ENCODE results near the gene CD48.
"Not testable (repeated sequence)": the region's sequence is repeated elsewhere in the genome, so short reads cannot be mapped to it uniquely, and the experiment has no call there.

Gene CD48

GRCh38 chr1:160658162-160658813 lies 53.3 kb downstream of the CD48 start:
- DNase-seq: no peak
- CTCF ChIA-PET: interaction anchor here (1.7 kb wide), 1 partner anchor 17 kb away, joined by 6 read pairs; no protein-coding TSS in a partner anchor
- peak overlapping the region; percentile 68 for H3K27ac Mint-ChIP-seq
- H3K4me1 Mint-ChIP-seq: peaks cover 64% of the 10 kb centered on the region
- peaks cover 14% of the 10 kb centered on the region for H3K9me3 Mint-ChIP-seq
- H3K4me3 Mint-ChIP-seq: no peak overlapping the region
- H3K36me3 Mint-ChIP-seq: peaks cover 22% of the 10 kb centered on the region
- no peaks in the 10 kb centered on the region for H3K27me3 Mint-ChIP-seq

GRCh38 chr1:160657250-160657781 lies 54.3 kb downstream of the CD48 start:
- Mint-ChIP-seq H3K27me3 (no peaks in the 10 kb centered on the region), H3K36me3 (peaks cover 22% of the 10 kb centered on the region), H3K4me3 (no peak overlapping the region), H3K4me1 (peaks cover 64% of the 10 kb centered on the region), H3K27ac (peak overlapping the region; percentile 68), H3K9me3 (peaks cover 14% of the 10 kb centered on the region)
- no peak for DNase-seq
- CTCF ChIA-PET: no interaction called here

GRCh38 chr1:160656737-160657136 lies 54.9 kb downstream of the CD48 start:
- CTCF ChIA-PET: interaction anchor here (1.2 to 1.9 kb wide), 3 partner anchors 10 to 19 kb away, joined by 4 to 8 read pairs (median 5); partner anchors contain the start of gene SLAMF1
- Mint-ChIP-seq H3K4me1 (peaks cover 64% of the 10 kb centered on the region), H3K9me3 (peaks cover 14% of the 10 kb centered on the region), H3K36me3 (peaks cover 21% of the 10 kb centered on the region), H3K4me3 (no peak overlapping the region), H3K27me3 (no peaks in the 10 kb centered on the region), H3K27ac (no peak overlapping the region)
- no peak for DNase-seq

GRCh38 chr1:160653620-160654016 lies 58.0 kb downstream of the CD48 start:
- Mint-ChIP-seq H3K27me3 (no peaks in the 10 kb centered on the region), H3K27ac (no peak overlapping the region), H3K4me3 (no peak overlapping the region), H3K36me3 (peaks cover 8% of the 10 kb centered on the region), H3K9me3 (peaks cover 4% of the 10 kb centered on the region), H3K4me1 (peaks cover 74% of the 10 kb centered on the region)
- CTCF ChIA-PET: no interaction called here
- no peak for DNase-seq

- Mint-ChIP-seq H3K4me3 (no peak overlapping the region), H3K36me3 (peaks cover 9% of the 10 kb centered on the region), H3K27me3 (no peaks in the 10 kb centered on the region), H3K27ac (peak overlapping the region; percentile 3), H3K4me1 (peaks cover 74% of the 10 kb centered on the region), H3K9me3 (peaks cover 4% of the 10 kb centered on the region)
- CTCF ChIA-PET: no interaction called here
- no peak for DNase-seq
Measured at GRCh38 chr1:160652924-160653619, 58.5 kb downstream of the CD48 start.

GRCh38 chr1:160652065-160652641 lies 59.5 kb downstream of the CD48 start:
- H3K27me3 Mint-ChIP-seq, DNase-seq, H3K9me3 Mint-ChIP-seq, H3K36me3 Mint-ChIP-seq, H3K4me3 Mint-ChIP-seq: not testable (repeated sequence)
- peak overlapping the region; percentile 50 for H3K27ac Mint-ChIP-seq
- peaks cover 72% of the 10 kb centered on the region for H3K4me1 Mint-ChIP-seq
- CTCF ChIA-PET: interaction anchor here (1.4 kb wide), 1 partner anchor 23 kb away, joined by 7 read pairs; no protein-coding TSS in a partner anchor

GRCh38 chr1:160651433-160652064 lies 60.1 kb downstream of the CD48 start:
- CTCF ChIA-PET: interaction anchor here (0.9 to 1.4 kb wide), 2 partner anchors 23 to 34 kb away, joined by 3 to 7 read pairs; no protein-coding TSS in a partner anchor
- Mint-ChIP-seq H3K27me3 (no peaks in the 10 kb centered on the region), H3K9me3 (peaks cover 4% of the 10 kb centered on the region), H3K4me1 (peaks cover 68% of the 10 kb centered on the region), H3K36me3 (peaks cover 9% of the 10 kb centered on the region), H3K27ac (peak overlapping the region; percentile 43), H3K4me3 (no peak overlapping the region)
- no peak for DNase-seq

- Mint-ChIP-seq H3K4me1 (peaks cover 68% of the 10 kb centered on the region), H3K9me3 (peaks cover 4% of the 10 kb centered on the region), H3K4me3 (peak overlapping the region; percentile 89), H3K27ac (peak overlapping the region; percentile 92), H3K27me3 (no peaks in the 10 kb centered on the region), H3K36me3 (peaks cover 44% of the 10 kb centered on the region)
- no peak for DNase-seq
- CTCF ChIA-PET: interaction anchor here (0.8 to 4.2 kb wide), 12 partner anchors 8 to 131 kb away, joined by 3 to 40 read pairs (median 6); no protein-coding TSS in a partner anchor
Measured at GRCh38 chr1:160647329-160647720, 64.3 kb downstream of the CD48 start.

GRCh38 chr1:160646711-160647328 lies 64.8 kb downstream of the CD48 start, which contains the start of gene SLAMF1:
TSS of gene SLAMF1 (minus strand) at chr1:160647044. CDS start at chr1:160646945, 99 bp downstream.
- peak; percentile 48 for DNase-seq
- peak within 1 kb of the TSS; percentile 89 for H3K4me3 Mint-ChIP-seq
- CTCF ChIA-PET: interaction anchor here (0.8 to 4.2 kb wide), 14 partner anchors 9 to 218 kb away, joined by 3 to 40 read pairs (median 5); no protein-coding TSS in a partner anchor
- peaks cover 68% of the 10 kb centered on the region for H3K4me1 Mint-ChIP-seq
- H3K36me3 Mint-ChIP-seq: peaks cover 45% of the 10 kb centered on the region
- H3K9me3 Mint-ChIP-seq: peaks cover 4% of the 10 kb centered on the region
- H3K27ac Mint-ChIP-seq: peak within 1 kb of the TSS; percentile 92
- no peaks in the 10 kb centered on the region for H3K27me3 Mint-ChIP-seq

- peak overlapping the region; percentile 89 for H3K4me3 Mint-ChIP-seq
- peaks cover 4% of the 10 kb centered on the region for H3K9me3 Mint-ChIP-seq
- DNase-seq: no peak
- H3K27me3 Mint-ChIP-seq: no peaks in the 10 kb centered on the region
- peaks cover 68% of the 10 kb centered on the region for H3K4me1 Mint-ChIP-seq
- peak overlapping the region; percentile 92 for H3K27ac Mint-ChIP-seq
- peaks cover 45% of the 10 kb centered on the region for H3K36me3 Mint-ChIP-seq
- CTCF ChIA-PET: interaction anchor here (0.9 to 4.2 kb wide), 14 partner anchors 10 to 217 kb away, joined by 3 to 40 read pairs (median 5); no protein-coding TSS in a partner anchor
Measured at GRCh38 chr1:160646180-160646579, 65.4 kb downstream of the CD48 start.

GRCh38 chr1:160645386-160646130 lies 66.1 kb downstream of the CD48 start:
- Mint-ChIP-seq H3K9me3 (peaks cover 4% of the 10 kb centered on the region), H3K4me3 (peak overlapping the region; percentile 89), H3K36me3 (peaks cover 50% of the 10 kb centered on the region), H3K27me3 (no peaks in the 10 kb centered on the region), H3K27ac (peak overlapping the region; percentile 92), H3K4me1 (peaks cover 68% of the 10 kb centered on the region)
- CTCF ChIA-PET: interaction anchor here (1.2 to 4.2 kb wide), 7 partner anchors 10 to 216 kb away, joined by 3 to 40 read pairs (median 8); no protein-coding TSS in a partner anchor
- no peak for DNase-seq

- peak overlapping the region; percentile 89 for H3K4me3 Mint-ChIP-seq
- no peak for DNase-seq
- H3K9me3 Mint-ChIP-seq: peaks cover 2% of the 10 kb centered on the region
- CTCF ChIA-PET: interaction anchor here (3.2 to 4.2 kb wide), 2 partner anchors 15 to 29 kb away, joined by 12 to 40 read pairs; no protein-coding TSS in a partner anchor
- peaks cover 57% of the 10 kb centered on the region for H3K36me3 Mint-ChIP-seq
- H3K27ac Mint-ChIP-seq: peak overlapping the region; percentile 92
- H3K4me1 Mint-ChIP-seq: peaks cover 75% of the 10 kb centered on the region
- no peaks in the 10 kb centered on the region for H3K27me3 Mint-ChIP-seq
Measured at GRCh38 chr1:160644399-160644798, 67.2 kb downstream of the CD48 start.
